HG02571 (cell line): ENCODE results near the gene RXFP1.

Experiments used
- ATAC-seq: cut with Tn5 transposase; IDR thresholded peaks from one replicate; pipeline ENCODE4 v1.9.1; 2021; ENCODE audit warnings: mild to moderate bottlenecking, moderate library complexity; ENCODE audit not compliant: unreplicated experiment

Gene RXFP1

DNA sequence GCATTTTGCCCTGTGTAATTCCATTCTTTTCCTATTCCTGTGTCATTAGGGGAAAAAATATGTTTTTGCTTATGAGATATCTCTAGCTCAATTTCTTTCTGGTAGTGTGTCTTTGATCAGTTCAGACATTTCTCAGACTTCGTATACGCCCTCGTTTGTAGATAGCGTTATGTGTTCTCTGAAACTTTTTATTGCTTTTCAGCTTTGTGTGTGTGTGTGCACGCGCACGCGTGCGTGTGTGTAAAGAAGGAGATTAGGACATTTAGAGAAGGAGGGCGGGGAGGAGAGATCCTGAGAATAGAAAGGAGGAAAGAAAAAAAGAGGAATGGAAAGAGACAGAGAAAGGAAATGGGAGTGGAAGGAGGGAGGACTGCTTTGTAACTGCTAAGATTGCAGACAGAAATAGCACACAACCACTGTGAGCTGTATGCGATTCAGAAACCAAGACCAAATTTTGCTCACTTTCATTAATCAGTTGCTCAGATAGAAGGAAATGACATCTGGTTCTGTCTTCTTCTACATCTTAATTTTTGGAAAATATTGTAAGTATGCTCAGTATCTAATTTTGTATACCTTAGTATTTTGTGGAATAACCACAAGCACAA lies at the start of gene RXFP1:
RXFP1 (plus strand) TSS at position 399 of the 605 bp plus-strand sequence; CDS start at position 494, 95 bp downstream.
- no peak for ATAC-seq

DNA sequence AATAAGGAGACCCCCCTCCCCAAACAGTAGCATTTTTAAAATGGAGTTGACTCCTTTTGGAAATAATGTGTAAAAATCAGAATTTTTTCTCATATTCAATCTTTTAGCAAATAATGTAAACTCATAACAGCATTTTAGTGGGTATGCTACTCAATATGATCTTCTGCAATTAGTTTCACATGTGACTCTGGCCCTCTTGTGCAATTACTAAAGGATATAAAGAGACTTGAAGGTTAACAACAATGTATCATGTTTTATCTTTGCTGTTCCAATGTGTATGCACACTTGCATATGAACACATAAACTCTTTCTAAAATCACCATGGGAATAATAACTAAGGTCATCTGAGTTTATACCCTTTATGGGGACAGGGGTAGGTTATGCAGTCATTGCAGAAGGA lies 39.9 kb upstream of the RXFP1 start:
- no peak for ATAC-seq

DNA sequence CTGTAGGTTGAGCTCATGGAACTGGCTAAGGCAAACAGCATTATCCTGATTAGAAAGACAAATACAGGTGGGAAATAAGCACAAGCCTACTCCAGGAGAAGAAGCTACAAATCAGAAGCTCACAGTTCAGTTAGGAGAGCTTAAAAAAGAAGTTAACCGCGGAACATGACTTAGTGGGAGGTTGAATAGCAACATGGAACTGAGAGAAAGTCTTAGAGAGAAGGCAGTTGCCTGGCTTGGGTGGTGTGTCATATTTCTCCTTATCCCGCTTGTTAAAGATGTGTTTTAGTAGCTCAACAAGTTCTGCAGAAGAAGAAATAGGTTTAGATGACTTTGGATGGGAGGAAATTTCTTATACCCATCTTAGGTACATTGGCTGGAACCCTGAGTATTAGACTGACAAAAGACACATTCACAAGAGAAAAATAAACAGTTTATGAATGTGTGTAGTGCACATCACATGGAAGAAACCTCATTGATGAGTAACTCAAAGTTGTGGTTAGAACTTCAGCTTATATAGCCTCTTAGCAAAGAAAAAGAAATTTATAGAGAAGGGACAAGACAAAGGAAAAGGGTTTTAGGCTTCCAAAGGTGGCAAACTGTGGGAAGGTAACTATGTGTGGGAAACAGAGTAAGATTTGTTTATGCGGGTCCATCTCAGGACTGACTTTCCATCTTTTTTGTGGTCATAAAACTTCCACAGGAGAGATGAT lies 37.4 kb upstream of the RXFP1 start:
- ATAC-seq, result no peak

DNA sequence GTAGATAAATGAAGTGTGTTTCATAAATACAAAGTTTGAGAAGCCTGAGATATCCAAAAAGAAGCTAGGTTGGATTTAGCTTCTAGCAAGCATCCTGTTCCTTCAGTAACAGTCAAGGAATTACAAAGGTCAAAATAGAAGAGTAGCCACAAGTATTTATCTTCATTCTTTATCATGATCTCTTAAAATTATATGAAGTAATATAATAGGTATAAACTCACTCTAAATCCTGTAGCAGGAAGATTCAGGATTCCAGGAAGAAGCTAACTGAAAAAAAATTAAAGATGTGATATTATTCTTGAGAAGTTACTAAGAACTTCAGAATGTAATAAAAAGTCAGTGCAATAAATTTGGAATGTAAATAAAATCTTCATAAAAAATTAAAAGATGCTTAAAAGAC lies 31.1 kb upstream of the RXFP1 start:
- no peak for ATAC-seq

DNA sequence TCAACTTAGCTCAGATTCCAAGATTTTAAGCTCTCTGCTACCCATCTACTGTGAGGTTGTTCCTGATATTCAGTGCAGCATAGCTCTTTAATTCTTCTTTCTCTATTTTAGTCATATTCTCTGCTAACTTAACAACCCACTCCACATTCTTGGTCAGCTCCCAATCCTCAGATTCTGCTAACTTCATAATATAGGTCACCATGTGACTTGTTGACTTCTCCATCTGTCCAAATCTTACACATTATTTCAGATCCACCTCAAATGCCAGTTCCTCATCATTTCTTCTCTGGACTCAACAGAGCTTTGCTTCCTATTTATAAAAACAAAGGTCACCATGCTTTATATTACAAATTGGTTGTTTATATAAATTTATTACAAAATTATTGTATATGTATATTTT lies 29.3 kb upstream of the RXFP1 start:
- ATAC-seq, result no peak

DNA sequence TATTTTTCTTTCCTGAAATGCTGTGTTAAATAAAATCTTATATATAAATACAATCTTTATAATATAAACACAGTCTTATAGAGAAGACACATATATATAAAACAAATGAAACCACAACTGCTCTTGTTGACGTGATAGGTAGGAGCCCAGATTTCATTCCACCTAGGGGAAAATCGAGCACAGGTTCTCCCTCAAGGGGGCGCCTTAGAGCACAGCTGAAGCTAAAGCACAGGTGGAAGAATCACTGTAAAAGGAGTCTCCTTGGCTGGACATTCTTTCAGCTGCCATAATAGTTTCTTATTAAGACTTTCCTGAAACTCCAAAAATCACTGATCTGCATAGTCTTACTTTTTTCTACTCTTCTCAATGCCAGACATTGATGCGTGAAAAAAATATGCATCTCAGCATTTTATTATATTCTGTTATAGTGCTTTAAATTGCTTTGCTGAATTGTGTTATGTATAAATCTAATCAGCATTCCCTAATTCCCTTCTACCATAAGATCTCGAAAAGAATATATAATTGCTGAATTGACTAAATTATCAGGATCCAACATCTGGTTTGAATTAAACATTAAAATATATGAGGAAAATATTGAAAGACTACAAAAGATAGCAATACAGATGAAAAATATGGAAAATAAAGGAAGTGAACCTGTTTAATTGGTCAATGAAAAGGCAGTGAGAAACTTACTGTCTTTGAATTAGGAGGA lies 25.5 kb upstream of the RXFP1 start:
- ATAC-seq, result no peak

DNA sequence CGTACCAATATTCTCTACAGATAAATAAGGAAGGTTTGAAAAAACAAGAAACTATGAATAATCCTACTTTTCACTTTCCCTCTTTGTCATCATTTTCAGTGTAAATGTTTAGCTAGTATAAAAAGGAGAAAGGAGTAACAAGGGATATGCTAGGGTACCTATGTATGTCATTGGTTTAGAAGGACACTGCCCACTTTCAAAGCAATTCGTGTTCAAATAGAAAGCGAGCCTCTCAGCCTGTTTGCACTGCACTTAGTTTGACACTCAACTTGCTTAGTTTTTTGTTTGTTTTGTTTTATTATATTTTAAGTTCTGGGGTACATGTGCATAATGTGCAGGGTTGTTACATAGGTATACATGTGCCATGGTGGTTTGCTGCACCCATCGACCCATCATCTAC lies 21.6 kb upstream of the RXFP1 start:
- ATAC-seq, result no peak

DNA sequence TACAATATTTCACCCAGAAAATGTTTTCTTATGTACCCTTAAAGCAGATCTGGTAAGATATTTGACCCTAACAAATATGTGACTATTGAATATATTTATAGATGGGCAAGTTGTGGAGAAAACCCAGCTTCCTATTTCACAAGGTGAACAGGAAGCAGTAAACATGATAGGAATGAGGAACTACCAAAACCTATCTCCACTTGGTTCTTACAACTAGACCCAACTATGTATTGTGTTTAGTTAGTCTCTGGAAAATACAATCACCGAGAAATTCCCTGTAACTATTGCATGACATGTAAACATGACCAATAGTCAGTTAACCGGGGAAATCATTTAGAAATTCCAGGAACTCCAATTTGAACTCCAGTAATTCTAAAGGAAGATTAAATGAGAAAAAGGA lies 8.4 kb upstream of the RXFP1 start:
- ATAC-seq, result no peak

DNA sequence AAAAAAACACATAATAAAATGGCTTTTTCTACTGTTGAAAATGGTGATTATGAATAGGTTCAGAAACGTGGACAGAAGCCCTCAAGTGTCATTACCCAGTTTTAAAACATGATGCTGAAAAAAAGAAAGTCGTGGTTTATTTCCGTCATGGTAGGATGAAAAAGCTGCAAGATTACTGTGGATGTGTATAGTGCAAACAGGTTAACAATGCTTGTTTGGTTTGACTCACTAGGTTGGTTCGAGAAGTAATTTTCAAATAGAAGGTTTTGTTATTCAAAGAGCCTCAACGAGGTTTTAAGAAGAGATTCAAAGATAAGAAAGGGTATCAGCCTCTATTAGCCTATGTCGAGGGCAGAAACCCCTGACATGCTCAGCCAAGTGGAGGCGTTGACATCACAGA lies 2.5 kb upstream of the RXFP1 start:
- no peak for ATAC-seq

DNA sequence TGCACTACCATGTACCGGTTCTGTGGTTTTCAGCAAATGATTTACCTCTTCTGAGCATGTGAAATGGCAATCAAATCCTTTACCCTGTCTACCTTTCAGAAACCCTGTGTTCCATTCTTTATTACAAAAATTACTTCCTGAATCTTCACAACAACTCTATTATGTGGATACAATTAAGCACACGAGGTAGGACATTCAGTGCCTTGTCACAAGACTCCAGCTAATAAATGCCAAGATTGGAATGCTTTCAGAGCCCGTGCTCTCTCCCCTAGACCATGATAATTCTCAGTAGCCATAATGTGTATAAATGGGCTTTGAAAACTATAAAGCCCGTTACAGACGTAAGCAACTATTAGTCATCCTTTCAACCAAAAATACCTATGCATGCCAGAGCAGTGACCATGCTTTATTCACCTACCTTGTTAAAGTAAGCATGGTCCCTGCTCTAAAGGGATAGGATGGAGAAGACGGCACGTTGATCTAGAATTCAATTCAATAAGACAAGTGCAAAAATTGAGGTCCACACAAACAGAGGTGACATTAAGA lies 2.4 kb downstream of the RXFP1 start:
- ATAC-seq, result no peak

DNA sequence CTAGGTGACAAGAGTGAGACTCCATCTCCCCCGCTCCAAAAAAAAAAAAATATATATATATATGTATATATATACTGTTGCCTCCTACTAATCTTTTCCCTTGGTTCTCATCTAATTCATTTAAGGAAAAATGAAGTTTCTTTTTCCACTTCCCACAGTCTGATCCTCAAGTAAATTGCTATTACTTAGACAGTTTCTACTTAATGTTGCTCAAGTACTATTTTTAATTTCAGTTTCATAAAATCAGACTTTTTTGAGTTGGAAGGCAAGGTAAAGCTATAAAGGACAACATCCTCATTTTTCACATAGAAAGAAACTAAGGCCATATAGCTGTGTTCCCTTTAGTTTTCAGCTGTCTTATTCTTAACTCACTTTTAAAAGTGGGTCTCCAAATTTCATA lies 5.8 kb downstream of the RXFP1 start:
- no peak for ATAC-seq

DNA sequence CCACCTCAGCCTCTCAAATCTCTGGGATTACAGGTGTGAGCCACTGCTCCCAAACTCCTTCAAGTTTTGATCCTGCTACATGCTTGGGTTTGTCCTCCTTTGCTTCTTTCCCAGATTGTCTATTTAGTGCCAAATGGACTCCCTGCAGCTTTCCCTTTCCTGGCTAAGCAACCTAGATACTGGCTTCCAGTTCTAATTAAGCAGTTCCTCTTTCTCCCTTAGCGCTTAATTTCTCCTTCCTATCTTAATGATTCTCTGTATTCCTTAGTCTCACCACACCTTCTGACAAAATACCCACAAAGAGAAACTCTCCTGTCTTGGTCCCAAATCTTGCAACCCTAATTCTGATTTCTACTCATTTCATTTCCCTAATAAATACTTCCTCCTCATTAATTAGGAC lies 7.8 kb downstream of the RXFP1 start:
- ATAC-seq, result no peak

DNA sequence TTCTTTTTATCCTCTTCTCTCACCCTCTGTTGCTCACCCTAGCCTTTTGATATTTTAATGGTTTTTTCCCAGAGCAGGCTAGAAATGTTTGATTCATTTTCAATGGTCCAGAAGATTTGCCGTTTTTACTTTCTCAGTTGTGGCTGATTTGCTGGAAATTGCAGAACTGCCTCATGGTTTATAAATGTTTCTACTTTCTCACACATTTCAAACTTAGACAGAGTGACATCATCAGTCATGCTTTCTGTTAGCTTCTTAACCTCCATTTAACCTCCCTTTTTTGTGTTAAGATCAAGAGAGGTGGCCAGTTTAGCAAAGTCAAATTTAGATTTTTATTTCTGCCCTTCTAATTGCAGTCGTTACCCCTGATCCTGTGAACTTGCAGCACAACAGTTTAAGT lies 8.7 kb downstream of the RXFP1 start:
- ATAC-seq, result no peak

DNA sequence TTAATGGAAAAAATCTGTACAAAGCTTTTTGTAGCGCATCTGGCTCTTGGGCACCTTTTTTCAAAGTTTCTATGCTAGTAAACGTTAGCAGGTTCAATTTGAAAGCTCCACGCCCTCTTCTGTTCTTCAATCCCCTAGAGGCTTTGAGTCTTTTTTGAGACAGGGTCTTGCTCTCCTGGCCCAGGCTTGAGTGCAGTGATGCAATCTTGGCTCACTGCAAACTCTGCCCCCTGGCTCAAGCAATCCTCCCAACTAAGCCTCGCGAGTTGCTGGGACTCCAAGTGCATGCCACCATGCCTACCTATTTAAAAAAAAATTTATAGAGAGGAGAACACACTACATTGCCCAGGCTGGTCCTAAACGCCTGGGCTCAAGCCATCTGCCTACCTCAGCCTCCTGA lies 9.2 kb downstream of the RXFP1 start:
- ATAC-seq, result no peak

DNA sequence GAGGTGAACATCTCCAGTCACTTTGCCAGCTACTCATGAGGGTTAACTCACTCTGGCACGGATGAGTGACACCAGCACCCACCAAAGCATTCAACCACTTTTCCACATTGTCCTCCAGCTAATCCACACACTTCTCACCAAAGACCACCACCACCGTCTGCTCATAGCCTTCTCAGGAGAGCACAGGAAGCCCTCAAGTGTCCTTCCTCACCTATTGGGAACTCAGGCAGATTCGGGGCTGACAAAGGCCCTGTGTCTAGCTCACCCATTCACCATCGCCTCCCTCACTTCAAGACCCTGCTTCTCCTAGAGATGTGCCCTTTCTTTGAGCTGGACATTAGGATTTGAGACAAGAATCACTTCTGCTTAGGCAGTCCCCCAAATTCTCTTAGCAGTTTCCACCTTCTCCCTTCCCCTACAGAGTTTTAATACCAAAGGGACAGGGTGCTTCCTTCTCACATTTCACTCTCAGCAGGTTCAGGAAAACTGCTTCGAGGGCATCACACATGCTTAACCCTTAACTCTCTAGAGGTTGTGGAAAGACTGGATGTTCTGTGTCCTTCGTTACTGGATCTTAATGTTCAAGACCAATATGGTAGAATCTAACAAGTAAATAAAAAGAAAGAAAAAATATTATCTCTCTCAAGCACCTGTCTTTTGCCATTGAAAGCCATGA lies 11.0 kb downstream of the RXFP1 start:
- no peak for ATAC-seq

DNA sequence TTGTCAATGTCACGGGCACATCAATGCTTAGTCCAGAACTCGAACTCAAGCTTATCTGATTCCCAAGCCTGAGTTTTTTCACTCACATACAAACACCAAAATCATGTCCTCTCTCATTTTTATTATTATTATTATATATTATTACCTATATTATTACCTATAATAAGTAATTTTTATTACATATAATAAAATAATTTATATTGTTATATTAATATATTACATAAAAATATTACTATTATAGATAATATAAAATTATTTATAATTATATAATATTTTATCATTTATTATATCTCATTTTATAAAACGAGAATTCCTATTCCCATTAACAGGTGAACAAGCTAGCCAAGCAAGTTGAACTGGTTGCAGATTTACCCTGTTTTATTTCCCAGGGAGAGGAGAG lies 13.0 kb downstream of the RXFP1 start:
- ATAC-seq, result no peak

DNA sequence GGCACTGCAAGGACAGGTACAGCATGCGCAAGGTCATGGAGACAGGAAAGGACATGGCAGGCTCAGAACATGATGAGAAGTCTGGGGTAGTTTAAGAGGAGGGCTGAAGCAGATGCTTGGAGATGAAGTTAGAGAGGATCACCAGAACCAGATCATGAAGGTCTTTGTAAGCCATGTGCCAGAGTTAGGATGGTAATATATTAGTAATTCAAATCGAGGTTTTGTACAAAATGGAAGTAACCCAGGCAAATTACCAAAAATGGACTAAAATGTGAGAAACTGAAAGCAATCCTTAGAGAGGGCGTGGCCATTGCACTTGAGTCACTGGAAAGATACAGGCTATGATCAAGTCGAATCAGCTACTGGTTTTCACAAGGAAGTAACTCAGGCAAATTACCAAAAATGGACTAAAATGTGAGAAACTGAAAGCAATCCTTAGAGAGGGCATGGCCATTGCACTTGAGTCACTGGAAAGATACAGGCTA lies 13.5 kb downstream of the RXFP1 start:
- no peak for ATAC-seq

DNA sequence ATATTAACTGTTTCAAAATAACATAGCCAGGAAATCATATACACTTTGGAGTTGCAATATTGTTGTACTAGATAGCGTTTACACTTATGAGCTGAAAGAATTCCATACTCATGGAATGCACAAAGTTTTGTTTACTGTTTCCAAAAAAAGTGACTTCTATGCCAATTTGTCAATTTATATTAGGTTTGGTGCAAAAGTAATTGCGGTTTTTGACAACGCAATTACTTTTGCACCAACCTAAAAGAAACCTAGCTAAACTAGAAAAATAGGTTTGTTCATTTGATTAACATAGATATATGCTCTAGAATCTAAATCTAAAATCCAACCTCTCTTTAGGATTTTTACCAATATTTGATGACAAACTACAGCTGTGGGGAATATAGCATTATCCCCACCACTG lies 15.2 kb downstream of the RXFP1 start:
- ATAC-seq, result no peak

DNA sequence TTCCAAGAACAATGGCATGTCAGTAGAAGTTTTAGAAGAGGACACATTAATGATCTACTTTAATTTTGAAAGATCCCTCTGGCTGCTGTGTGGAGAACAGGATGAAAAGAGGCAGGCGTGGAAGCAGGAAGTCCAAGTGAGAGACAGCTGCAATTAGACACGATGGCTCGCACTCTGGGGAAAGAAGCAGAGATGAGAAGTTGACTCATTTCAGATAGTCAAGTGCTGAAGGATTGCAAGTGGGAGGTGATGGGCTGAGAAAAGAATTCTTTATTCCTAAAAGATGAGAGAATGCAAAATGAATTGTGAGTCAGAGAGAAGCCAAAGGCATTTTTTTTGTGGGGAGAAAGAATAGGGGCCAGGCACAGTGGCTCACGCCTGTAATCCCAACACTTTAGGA lies 16.5 kb downstream of the RXFP1 start:
- ATAC-seq, result no peak

DNA sequence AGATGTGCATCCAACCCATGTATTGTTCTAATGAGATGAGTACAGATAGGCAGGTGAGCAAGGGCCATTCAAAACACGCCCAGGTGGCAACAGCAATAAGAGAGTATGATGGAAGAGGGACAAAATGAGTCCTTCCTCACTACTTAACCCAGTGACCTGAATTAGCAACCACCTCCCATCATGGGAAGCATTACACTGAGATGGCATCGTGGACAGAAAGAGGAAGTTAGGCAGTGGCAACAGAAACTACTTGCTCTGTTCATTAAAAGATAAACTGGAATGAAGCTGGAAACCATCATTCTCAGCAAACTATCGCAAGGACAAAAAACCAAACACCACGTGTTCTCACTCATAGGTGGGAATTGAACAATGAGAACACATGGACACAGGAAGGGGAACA lies 17.2 kb downstream of the RXFP1 start:
- ATAC-seq, result no peak
